Measurements from ENCODE around the gene GRIK2. TPM values are rescaled to one million over a fixed set of nuclear protein-coding genes. Genes with fewer than 3 reads are reported as not detected.

Gene GRIK2
- total RNA-seq, 1 donor from 2014 or later = 1.8 TPM

DNA sequence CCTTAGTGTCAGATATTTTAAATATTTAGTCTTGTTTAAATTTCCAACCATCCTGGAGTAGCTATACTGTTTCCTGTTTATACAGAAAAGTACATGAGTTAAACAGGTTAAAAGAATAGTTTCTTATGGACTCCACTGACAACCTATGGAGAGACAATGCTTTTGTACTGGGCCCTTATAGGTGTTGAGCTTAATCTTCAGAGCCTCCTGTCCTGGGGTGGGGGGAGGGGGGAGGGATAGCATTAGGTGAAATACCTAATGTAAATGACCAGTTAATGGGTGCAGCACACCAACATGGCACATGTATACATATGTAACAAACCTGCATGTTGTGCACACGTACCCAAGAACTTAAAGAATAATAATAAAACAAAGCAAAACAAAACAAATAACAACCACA is 322.9 kb downstream of the GRIK2 start:
- DNase-seq (ENCODE audit: low spot score) = no peak

DNA sequence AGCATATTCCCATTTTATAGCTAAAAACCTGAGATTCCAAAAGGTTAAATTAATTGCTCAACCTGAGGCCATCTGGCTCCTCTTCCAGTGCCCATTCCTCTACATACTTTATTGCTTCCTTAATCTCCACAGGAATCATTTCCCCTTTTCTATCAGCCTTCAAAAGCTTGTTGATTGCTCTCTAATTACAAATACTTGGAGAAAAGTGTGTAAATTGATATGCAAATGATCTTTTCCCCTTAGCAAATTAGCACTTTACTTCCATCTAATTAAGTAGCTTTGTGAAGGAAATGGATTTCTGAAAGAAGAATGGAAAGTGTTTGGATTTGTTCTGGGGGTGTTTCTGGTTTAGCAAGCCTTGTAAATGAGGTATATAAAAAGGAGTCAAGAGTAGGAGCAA is 323.3 kb downstream of the GRIK2 start:
- no peak for DNase-seq (ENCODE audit: low spot score)

GRCh38 chr6:101719521-101719920 is 326.0 kb downstream of the GRIK2 start:
- no peak for DNase-seq (ENCODE audit: low spot score)

GRCh38 chr6:101722471-101722870 is 329.0 kb downstream of the GRIK2 start:
- DNase-seq (ENCODE audit: low spot score) = no peak

DNA sequence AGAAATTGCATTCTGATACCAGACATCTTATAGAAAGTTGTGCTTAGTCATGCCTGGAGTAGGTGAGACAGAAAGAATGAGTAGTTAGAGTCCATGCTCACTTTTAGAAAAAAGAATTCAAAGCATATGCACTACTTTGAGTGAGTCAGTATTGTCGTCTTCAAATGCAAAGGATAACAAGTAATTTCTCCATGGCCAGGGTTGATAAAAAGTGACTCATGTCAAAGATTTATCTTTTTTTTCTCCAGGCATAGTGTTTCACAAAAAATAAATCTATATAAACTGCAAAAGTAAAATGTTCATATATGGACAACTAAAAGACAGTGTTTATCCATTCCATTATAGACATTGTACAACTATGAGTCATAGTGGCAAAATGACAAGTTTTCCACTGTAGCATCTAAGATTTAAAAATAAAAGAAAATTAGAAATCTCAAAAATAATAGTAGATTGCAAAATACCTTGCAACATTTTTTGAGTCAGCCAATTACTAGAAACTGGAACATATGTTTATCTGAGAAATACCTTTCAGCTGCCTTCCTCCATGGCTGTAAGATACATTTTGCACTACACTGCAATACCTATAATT is 329.6 kb downstream of the GRIK2 start:
- no peak for DNase-seq (ENCODE audit: low spot score)

DNA sequence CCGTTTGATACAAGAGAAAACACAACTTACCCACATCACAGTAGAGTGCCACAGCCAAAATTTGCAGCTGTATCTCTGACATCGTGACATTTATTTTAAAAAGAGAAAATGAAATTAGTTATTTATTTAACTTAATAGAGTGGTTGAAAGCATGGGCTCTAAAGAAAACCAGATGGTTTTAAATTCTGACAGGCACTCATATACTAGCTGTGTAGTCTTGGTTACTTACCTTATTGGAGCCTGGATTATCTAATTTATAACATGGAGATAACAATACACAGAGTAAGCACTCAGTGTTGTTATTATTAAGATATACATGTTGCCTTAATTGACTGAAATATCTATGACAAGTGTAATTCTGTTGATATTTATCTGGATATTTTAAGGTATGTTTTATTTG is 334.9 kb downstream of the GRIK2 start:
- DNase-seq (ENCODE audit: low spot score) = no peak

DNA sequence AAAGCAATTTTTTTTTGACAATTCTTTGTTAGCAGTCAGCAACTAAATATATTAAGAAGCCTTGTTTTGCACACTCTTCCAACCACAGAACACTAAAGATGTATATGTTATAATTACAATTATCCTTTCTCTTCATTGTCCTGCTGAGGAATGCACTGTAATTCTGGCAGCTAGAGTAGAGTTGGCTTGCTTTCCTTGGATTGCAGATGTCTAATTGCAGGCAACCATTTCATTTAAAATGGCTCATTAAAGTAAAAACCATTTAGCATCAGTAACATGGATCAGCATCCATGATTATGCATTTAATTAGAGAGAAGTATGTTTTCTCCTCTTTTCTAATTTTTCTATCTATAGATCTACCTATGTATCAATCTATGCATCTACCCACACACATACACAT is 335.4 kb downstream of the GRIK2 start:
- DNase-seq (ENCODE audit: low spot score) = no peak

DNA sequence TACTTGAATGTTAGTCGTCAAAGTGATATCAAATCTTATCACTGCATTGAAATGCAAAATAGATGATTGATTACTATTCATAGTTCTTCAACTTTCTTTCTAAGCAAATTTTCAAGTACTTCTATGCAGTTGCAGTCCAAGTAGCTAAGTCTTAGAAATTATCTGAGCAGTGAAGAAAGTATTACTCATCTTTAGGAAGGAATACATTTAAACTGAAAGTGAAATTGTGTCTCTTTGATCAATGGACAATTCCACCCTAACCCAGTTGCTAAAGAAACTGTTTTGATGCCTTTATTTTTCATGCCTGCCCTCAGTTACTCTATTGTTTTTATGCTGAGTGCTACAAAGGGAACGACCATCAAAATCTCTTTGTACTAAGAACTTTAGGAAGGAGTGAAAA is 337.4 kb downstream of the GRIK2 start:
- no peak for DNase-seq (ENCODE audit: low spot score)

- no peak for DNase-seq (ENCODE audit: low spot score)
These were observed 340.4 kb downstream of the GRIK2 start for GRCh38 chr6:101733899-101734298.

- no peak for DNase-seq (ENCODE audit: low spot score)
These were observed 345.0 kb downstream of the GRIK2 start for GRCh38 chr6:101738481-101738880.

DNA sequence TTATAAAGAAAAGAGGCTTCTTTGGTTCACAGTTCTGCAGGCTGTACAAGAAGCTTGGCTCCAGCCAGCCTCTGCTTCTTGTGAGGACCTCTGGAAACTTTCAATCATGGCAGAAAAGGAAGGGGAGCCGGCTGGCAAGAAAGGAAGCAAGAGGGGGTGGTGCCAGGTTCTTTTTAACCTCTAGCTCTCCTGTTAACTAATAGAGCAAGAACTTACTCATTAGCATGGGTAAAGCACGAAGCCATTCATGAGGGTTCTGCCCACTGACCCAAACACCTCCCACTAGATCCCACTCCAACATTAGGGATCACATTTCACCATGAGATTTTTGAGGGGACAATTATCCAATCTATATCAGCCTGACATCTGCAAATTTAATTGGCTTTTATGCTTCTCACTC is 347.1 kb downstream of the GRIK2 start:
- DNase-seq (ENCODE audit: low spot score) = no peak

GRCh38 chr6:101741474-101742171 is 348.1 kb downstream of the GRIK2 start:
- no peak for DNase-seq (ENCODE audit: low spot score)

DNA sequence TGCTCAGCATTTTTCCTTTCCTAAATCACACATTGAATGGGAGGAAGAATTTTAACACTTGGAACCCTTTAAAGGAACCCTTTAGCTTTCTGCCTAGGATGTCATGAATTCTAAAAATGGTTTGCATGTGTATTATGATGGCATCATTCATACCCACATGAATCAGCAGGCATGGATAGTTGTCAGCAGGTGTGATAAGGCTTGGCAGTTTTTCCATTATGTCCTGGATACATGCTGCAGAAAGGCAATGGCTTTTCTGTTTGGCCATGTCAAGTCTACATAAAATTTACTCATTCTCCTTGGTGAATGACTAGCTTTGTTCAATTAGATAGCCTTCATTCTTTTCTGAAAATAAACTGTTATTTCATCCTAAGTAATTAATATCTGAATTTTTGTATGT is 353.7 kb downstream of the GRIK2 start:
- no peak for DNase-seq (ENCODE audit: low spot score)

GRCh38 chr6:101747716-101748115 is 354.2 kb downstream of the GRIK2 start:
- no peak for DNase-seq (ENCODE audit: low spot score)

DNA sequence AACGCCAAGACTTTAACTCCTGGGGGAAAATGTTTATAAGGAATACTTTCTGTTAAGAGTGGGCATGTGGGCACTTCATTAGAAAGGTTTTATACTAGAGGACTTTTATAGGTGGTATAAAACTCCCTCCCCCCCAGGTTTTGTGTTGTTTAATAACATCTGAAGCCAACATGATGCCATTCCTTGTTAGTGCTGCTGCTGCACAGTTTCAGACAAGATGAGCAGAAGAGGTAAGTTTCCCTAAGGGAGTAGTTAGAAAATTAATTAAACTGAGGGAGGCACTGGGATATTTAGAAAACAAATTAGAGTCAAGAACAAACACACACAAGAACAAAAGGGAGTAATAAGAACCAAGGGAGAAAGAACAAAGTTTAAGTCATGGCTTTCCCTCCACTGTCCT is 362.4 kb downstream of the GRIK2 start:
- no peak for DNase-seq (ENCODE audit: low spot score)

DNA sequence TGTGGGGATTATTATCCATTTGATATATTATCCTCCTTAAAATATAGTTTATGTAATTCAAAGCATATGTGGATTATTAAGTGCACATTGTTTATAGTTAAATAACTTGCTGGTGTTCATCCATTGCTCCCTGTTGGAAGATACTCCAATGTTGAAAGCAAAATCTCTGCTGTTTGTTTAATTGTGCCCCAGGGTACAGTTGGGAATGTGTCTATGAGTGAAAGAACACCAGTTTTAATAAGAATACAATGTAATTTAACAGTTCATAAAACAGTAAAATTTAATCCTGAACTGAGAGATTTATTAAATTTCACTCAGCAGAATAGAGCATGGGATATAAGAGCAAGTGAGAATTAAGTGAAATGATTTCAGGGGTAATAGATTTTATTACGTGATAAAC is 364.9 kb downstream of the GRIK2 start:
- no peak for DNase-seq (ENCODE audit: low spot score)

- no peak for DNase-seq (ENCODE audit: low spot score)
These were observed 367.5 kb downstream of the GRIK2 start for GRCh38 chr6:101760843-101761621.

GRCh38 chr6:101762851-101763250 is 369.3 kb downstream of the GRIK2 start:
- no peak for DNase-seq (ENCODE audit: low spot score)

DNA sequence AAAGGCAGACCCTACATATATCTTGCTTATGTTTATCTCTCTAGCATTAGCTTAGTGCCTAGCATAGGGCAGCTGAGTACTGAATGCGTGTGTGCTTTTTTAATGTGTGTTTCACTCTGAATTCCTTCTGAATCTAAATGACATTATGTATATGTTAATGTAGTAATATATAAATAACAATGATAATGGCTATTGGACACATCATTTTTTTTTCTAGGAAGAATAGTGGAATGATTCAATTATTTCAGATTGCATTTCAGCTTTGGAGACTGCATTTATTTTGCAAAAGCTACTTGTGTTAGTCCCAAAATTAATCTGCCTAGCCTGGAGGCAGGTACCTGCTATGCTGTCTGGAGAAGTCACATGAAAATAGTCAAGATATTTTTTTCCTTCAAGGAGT is 371.8 kb downstream of the GRIK2 start:
- no peak for DNase-seq (ENCODE audit: low spot score)

GRCh38 chr6:101770116-101770515 is 376.6 kb downstream of the GRIK2 start:
- no peak for DNase-seq (ENCODE audit: low spot score)

DNA sequence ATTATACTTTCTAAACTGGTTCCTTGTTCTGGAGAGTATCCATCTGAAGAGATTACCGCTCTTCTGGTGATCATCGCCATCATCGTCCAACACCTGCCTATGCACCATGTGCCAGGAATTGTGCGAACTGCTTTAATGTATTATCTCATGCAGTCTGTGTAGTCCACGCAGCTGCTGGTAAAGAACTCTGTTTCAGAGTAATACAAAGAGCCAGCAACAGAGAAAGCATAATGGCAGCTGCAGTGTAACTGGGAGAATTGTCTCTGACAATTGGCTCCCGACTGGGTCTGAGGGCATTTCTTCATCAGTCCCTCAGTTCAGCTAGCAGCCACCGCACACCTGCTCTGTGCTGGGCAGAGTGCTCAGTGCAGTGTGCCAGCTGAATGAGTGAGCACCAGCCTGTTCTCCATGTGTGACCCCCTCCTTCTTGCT is 383.4 kb downstream of the GRIK2 start:
- DNase-seq (ENCODE audit: low spot score) = no peak

DNA sequence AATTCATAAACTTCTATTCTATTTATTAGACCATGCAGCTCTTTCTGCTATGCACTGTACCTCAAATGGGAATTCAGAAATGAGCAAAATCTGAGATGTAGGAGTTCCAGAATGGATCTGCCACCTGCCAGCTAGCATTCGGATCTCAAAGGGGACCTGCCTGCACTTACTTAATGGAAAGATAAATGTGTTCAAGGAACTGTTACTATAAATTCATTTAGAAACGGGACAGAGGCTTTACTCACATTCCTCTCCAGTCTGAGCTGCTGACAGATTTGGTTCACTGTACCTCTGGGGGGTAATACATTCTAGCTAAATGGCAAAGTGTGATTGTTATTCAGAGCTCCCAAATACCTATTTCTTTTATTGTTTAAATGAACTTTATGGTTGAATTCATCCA is 384.1 kb downstream of the GRIK2 start:
- DNase-seq (ENCODE audit: low spot score) = no peak

Data from ureter (tissue), 1 donor.